H1 (cell line): ENCODE data around the gene PER2. TPM values are rescaled to one million over a fixed set of nuclear protein-coding genes. Genes with fewer than 3 reads are reported as not detected.

Source experiments
- CTCF ChIA-PET: fragments of 300-600 bp; sonication (Branson Sonifier 250); formaldehyde crosslinking; loops from one replicate; lab custom pipeline; 2021; ENCODE audit not compliant: partially characterized antibody; lab: Charles Lee
- POLR2A ChIA-PET: fragments of 300-600 bp; sonication (Branson Sonifier 250); formaldehyde crosslinking; loops from one replicate; lab custom pipeline; 2021; ENCODE audit warnings: inconsistent platforms; ENCODE audit not compliant: partially characterized antibody; lab: Charles Lee
- DNase-seq, 2 experiments: peaks; one replicate each; pipeline versions ENCODE4 v3.0.0 to v3.0.0-alpha.2; 2010 to 2022; ENCODE audit warnings: low spot score in 2 of 2, low read depth in 1 of 2, mixed read lengths in 1 of 2
- FAIRE-seq: peaks from 2 replicates; lab custom pipeline; 2011; peaks lifted over from hg19 to GRCh38; lab: Jason Lieb, UNC
- H2AFZ ChIP-seq: 2 replicates; pipeline ENCODE4 v1.8.1; 2012; ENCODE audit warnings: low read length, inconsistent platforms
- H2AK5ac ChIP-seq: 2 replicates; pipeline ENCODE4 v1.6.1; 2013; ENCODE audit warnings: low read depth, low read length
- H2BK120ac ChIP-seq: replicated peaks from 2 replicates; pipeline ENCODE3; 2013; ENCODE audit warnings: low read depth, low read length, inconsistent platforms
- H2BK12ac ChIP-seq: 2 replicates; pipeline ENCODE4 v1.6.1; 2013; ENCODE audit warnings: low read depth, low read length
- H2BK15ac ChIP-seq: 2 replicates; pipeline ENCODE4 v1.6.1; 2013; ENCODE audit warnings: low read length
- H2BK20ac ChIP-seq: 2 replicates; pipeline ENCODE4 v1.6.1; 2013; ENCODE audit warnings: low read length
- H2BK5ac ChIP-seq: 2 replicates; pipeline ENCODE4 v1.6.1; 2013; ENCODE audit warnings: low read depth, low read length
- H3K14ac ChIP-seq: 2 replicates; pipeline ENCODE4 v1.6.1; 2013; ENCODE audit warnings: inconsistent platforms; ENCODE audit not compliant: insufficient read length
- H3K18ac ChIP-seq: 2 replicates; pipeline ENCODE4 v1.6.1; 2013; ENCODE audit warnings: low read length; ENCODE audit errors: extremely low read depth
- H3K23ac ChIP-seq: 2 replicates; pipeline ENCODE4 v1.6.1; 2013; ENCODE audit warnings: inconsistent platforms; ENCODE audit not compliant: insufficient read length
- H3K23me2 ChIP-seq: 2 replicates; pipeline ENCODE4 v1.6.1; 2013; ENCODE audit warnings: low read depth, low read length
- H3K27ac ChIP-seq: 2 replicates; pipeline ENCODE4 v1.6.1; 2011; ENCODE audit warnings: low read depth, low read length, inconsistent platforms
- H3K27me3 ChIP-seq, 4 experiments: replicated peaks in 1 of 4; 1 replicate in 1 of 4; 2 replicates in 3 of 4; pipeline versions ENCODE4 v1.6.1 to v1.8.1; 2011 to 2013; ENCODE audit warnings: low read length in 3 of 4, mild to moderate bottlenecking in 3 of 4, inconsistent platforms in 2 of 4, mixed read lengths in 2 of 4, moderate library complexity in 1 of 4; ENCODE audit not compliant: control insufficient read depth in 3 of 4, insufficient read depth in 3 of 4; ENCODE audit errors: extremely low read depth in 1 of 4
- H3K36me3 ChIP-seq, 4 experiments: 2 replicates each; pipeline versions ENCODE4 v1.6.1 to v1.8.1; 2011 to 2013; ENCODE audit warnings: mild to moderate bottlenecking in 4 of 4, low read length in 3 of 4, moderate library complexity in 2 of 4, control low read depth in 1 of 4, inconsistent platforms in 1 of 4; ENCODE audit not compliant: insufficient read depth in 4 of 4, control insufficient read depth in 2 of 4
- H3K4ac ChIP-seq: replicated peaks from 2 replicates; pipeline ENCODE3; 2013; ENCODE audit warnings: low read length, low read depth, mixed read lengths, inconsistent platforms; ENCODE audit not compliant: insufficient read length
- H3K4me1 ChIP-seq, 4 experiments: replicated peaks in 1 of 4; 1 replicate in 1 of 4; 2 replicates in 3 of 4; pipeline versions ENCODE4 v1.6.1 to v1.8.1; 2011 to 2013; ENCODE audit warnings: low read length in 3 of 4, inconsistent platforms in 2 of 4, mixed read lengths in 1 of 4; ENCODE audit not compliant: insufficient read depth in 4 of 4, control insufficient read depth in 3 of 4
- H3K4me2 ChIP-seq, 2 experiments: 2 replicates each; pipeline versions ENCODE4 v1.6.1 to v1.8.1; 2011 to 2013; ENCODE audit warnings: low read depth in 2 of 2, low read length in 2 of 2, control low read depth in 1 of 2, inconsistent platforms in 1 of 2, mild to moderate bottlenecking in 1 of 2; ENCODE audit not compliant: insufficient read depth in 1 of 2
- H3K4me3 ChIP-seq, 4 experiments: fragments of 200-600, 300-600 bp in 1 of 4; sonication (generic), shearing (Covaris generic), sonication (Bioruptor Twin) in 1 of 4; 2 replicates each; pipeline versions ENCODE4 v1.5.1 to v1.8.1; 2011 to 2016; ENCODE audit warnings: low read length in 4 of 4, low read depth in 3 of 4, control low read depth in 2 of 4, inconsistent platforms in 2 of 4, mild to moderate bottlenecking in 2 of 4, mixed read lengths in 1 of 4, moderate library complexity in 1 of 4; ENCODE audit not compliant: insufficient read depth in 2 of 4; ENCODE audit errors: extremely low read depth in 1 of 4
- H3K56ac ChIP-seq: replicated peaks from 2 replicates; pipeline ENCODE3; 2013; ENCODE audit warnings: low read depth, mild to moderate bottlenecking, mixed read lengths, low read length, inconsistent platforms; ENCODE audit not compliant: insufficient read length
- H3K79me1 ChIP-seq: 2 replicates; pipeline ENCODE4 v1.6.1; 2013; ENCODE audit warnings: low read depth, low read length, control low read depth
- H3K79me2 ChIP-seq, 2 experiments: 2 replicates each; pipeline versions ENCODE4 v1.6.1 to v1.8.1; 2012 to 2013; ENCODE audit warnings: low read length in 2 of 2, mild to moderate bottlenecking in 2 of 2, inconsistent platforms in 1 of 2; ENCODE audit not compliant: insufficient read depth in 2 of 2, control insufficient read depth in 1 of 2
- H3K9ac ChIP-seq, 4 experiments: replicated peaks in 1 of 4; 1 replicate in 1 of 4; 2 replicates in 3 of 4; pipeline versions ENCODE4 v1.6.1 to v1.8.1; 2011 to 2013; ENCODE audit warnings: low read depth in 3 of 4, low read length in 3 of 4, control low read depth in 2 of 4, mild to moderate bottlenecking in 2 of 4, moderate library complexity in 2 of 4, inconsistent platforms in 1 of 4; ENCODE audit errors: extremely low read depth in 1 of 4
- H3K9me3 ChIP-seq, 2 experiments: 2 replicates each; pipeline versions ENCODE4 v1.6.1 to v1.8.1; 2012 to 2013; ENCODE audit warnings: mild to moderate bottlenecking in 2 of 2, moderate library complexity in 2 of 2, control low read depth in 1 of 2, inconsistent platforms in 1 of 2, low read depth in 1 of 2, low read length in 1 of 2, mixed read lengths in 1 of 2; ENCODE audit not compliant: insufficient read depth in 2 of 2
- H4K20me1 ChIP-seq, 2 experiments: replicated peaks in 1 of 2; 2 replicates each; pipeline versions ENCODE3 to v1.8.1; 2011 to 2013; ENCODE audit warnings: inconsistent platforms in 2 of 2, low read length in 2 of 2, mild to moderate bottlenecking in 1 of 2; ENCODE audit not compliant: insufficient read depth in 2 of 2, control insufficient read depth in 1 of 2
- H4K5ac ChIP-seq: 2 replicates; pipeline ENCODE4 v1.6.1; 2013; ENCODE audit warnings: low read length, low read depth, mixed read lengths, inconsistent platforms; ENCODE audit not compliant: insufficient read length
- H4K8ac ChIP-seq: 2 replicates; pipeline ENCODE4 v1.8.0; 2013; ENCODE audit warnings: mild to moderate bottlenecking, moderate library complexity, low read length, inconsistent platforms; ENCODE audit not compliant: insufficient read depth; ENCODE audit errors: extremely low read depth
- H4K91ac ChIP-seq: replicated peaks from 2 replicates; pipeline ENCODE3; 2013; ENCODE audit warnings: low read length, mixed read lengths, inconsistent platforms; ENCODE audit not compliant: insufficient read length
- CBX8 ChIP-seq: fragments of 300-800, 300-1000 bp; sonication (generic); IDR thresholded peaks from 2 replicates; pipeline ENCODE4 v1.7.1; 2016; ENCODE audit warnings: low read depth, low read length, borderline replicate concordance
- GABPA ChIP-seq: IDR thresholded peaks from 2 replicates; pipeline ENCODE4 v1.6.1; 2011; ENCODE audit warnings: mild to moderate bottlenecking, low read length, moderate library complexity, borderline replicate concordance; ENCODE audit not compliant: insufficient read depth
- HDAC2 ChIP-seq, 2 experiments: fragments of 300-600 bp in 1 of 2; sonication (generic) in 1 of 2; IDR thresholded peaks; 2 replicates each; pipeline ENCODE4 v1.6.1; 2011 to 2012; ENCODE audit warnings: low read depth in 2 of 2, low read length in 2 of 2, mild to moderate bottlenecking in 2 of 2, moderate library complexity in 2 of 2, borderline replicate concordance in 1 of 2, inconsistent platforms in 1 of 2
- KDM4A ChIP-seq: IDR thresholded peaks from one replicate; pipeline ENCODE4 v1.7.1; 2012; ENCODE audit warnings: low read depth, mild to moderate bottlenecking, moderate library complexity, low read length, inconsistent platforms; ENCODE audit not compliant: severe bottlenecking
- NANOG ChIP-seq: IDR thresholded peaks from 2 replicates; pipeline ENCODE4 v1.6.1; 2011; ENCODE audit warnings: low read length, low read depth, mild to moderate bottlenecking, inconsistent platforms; ENCODE audit not compliant: insufficient read depth, poor library complexity, severe bottlenecking
- NRF1 ChIP-seq: IDR thresholded peaks from 2 replicates; pipeline ENCODE4 v1.6.1; 2011; ENCODE audit warnings: mild to moderate bottlenecking, low read depth, low read length, improper control_type of control experiment
- POLR2AphosphoS5 ChIP-seq: IDR thresholded peaks from 2 replicates; pipeline ENCODE4 v1.6.1; 2011; ENCODE audit warnings: low read depth, low read length
- RBBP5 ChIP-seq: IDR thresholded peaks from 2 replicates; pipeline ENCODE4 v1.7.1; 2012; ENCODE audit warnings: low read depth, mild to moderate bottlenecking, inconsistent platforms, low read length, moderate library complexity, borderline replicate concordance
- TAF7 ChIP-seq: optimal IDR thresholded peaks from 2 replicates; pipeline ENCODE3; 2011; ENCODE audit warnings: low read depth, mild to moderate bottlenecking, inconsistent platforms, low read length, moderate library complexity, borderline replicate concordance
- ZNF274 ChIP-seq: IDR thresholded peaks from 2 replicates; pipeline ENCODE4 v1.7.0; 2012; ENCODE audit warnings: low read length, borderline replicate concordance; ENCODE audit errors: extremely low read depth
- WGBS, 2 experiments: shearing (Covaris generic) in 1 of 2; methylation state at CpG; one replicate each; pipeline versions ENCODE4 v1.1.6 to v1.1.7; 2013 to 2015; ENCODE audit warnings: low lambda C conversion rate in 2 of 2, mixed read lengths in 2 of 2, inconsistent platforms in 1 of 2, low coverage in 1 of 2, missing lambda C conversion rate in 1 of 2; ENCODE audit not compliant: insufficient replicate concordance in 2 of 2, insufficient coverage in 1 of 2, insufficient read length in 1 of 2; ENCODE audit errors: extremely low coverage in 1 of 2, missing lambda C conversion rate in 1 of 2; 5-methylcytosine and 5-hydroxymethylcytosine counted together
- polyA plus RNA-seq, 7 experiments: library from polyadenylated mRNA; depleted of rRNA in 3 of 7; stranded (reverse) in 5 of 7; unstranded in 2 of 7; fragments of >200 nt in 5 of 7; fragments of 200-250 nt in 2 of 7; gene quantifications; 1 replicate in 5 of 7; 2 replicates in 1 of 7; 4 replicates in 1 of 7; pipeline versions ENCODE4 v1.2.1 to v1.2.3, GENCODE V29; 2011 to 2013; ENCODE audit warnings: missing spikeins in 2 of 7, mixed read lengths in 2 of 7
- total RNA-seq: library from RNA; stranded (reverse); fragmentation: NEBNext Ultra II Directional; extraction: Animal tissue kit (Norgen Biotek cat#: 25700); gene quantifications from 2 replicates; pipeline ENCODE4 v1.2.1, GENCODE V29; 2021

Gene PER2
- total and polyA plus RNA-seq, 2 of the 8 experiments (the other 6 are each of a cell fraction or from before 2014, with no cell fraction given), result 0.91 to 5.5 TPM

GRCh38 chr2:238320648-238321281, 32.4 kb upstream of the PER2 start:
- ChIA-PET POLR2A (interaction anchor here (0.6 to 1.2 kb wide), 2 partner anchors 13 to 36 kb away, joined by 3 read pairs; no protein-coding TSS in a partner anchor), CTCF (interaction anchor here (1.3 to 2.8 kb wide), 2 partner anchors 16 to 48 kb away, joined by 4 to 11 read pairs; no protein-coding TSS in a partner anchor)
- H4K5ac ChIP-seq, result no peak overlapping the region
- no peak overlapping the region for H2AK5ac ChIP-seq
- H2BK5ac ChIP-seq, result no peak overlapping the region
- no peaks in the 10 kb centered on the region; the same call in 1 of the 2 replicates for H3K79me1 ChIP-seq
- peaks cover 5% of the 10 kb centered on the region for H3K23me2 ChIP-seq
- 7% methylated on average over 3 of the region's 65 CpGs; no CpG with 5 or more reads in 1 of the 2 experiments for WGBS, 2 experiments
- H3K14ac ChIP-seq, result no peak overlapping the region
- no peak overlapping the region for H3K23ac ChIP-seq
- no peak overlapping the region for H3K4ac ChIP-seq
- no peak overlapping the region for H4K91ac ChIP-seq
- H3K18ac ChIP-seq, result no peak overlapping the region; the same call in 1 of the 2 replicates
- DNase-seq (peak in 1 of 2 experiments; percentile 64), FAIRE-seq (no peak)
- no peak overlapping the region; the same call in 1 of the 2 replicates for H4K8ac ChIP-seq
- 0 out of 4 replicates have a peak, but pooled peaks cover 0 to 4% of the 10 kb centered on the region in 2 experiments for H3K79me2 ChIP-seq
- H3K4me3 ChIP-seq, result peak overlapping the region; percentile 65 to 91 (median 66)
- H3K36me3 ChIP-seq, result peaks cover 0 to 4% (median 0%) of the 10 kb centered on the region in 4 experiments; a peak in 1 of 8 replicates
- no peak overlapping the region for H2BK12ac ChIP-seq
- H3K9me3 ChIP-seq, result no peaks in the 10 kb centered on the region
- peaks cover 0 to 10% (median 0%) of the 10 kb centered on the region in 4 experiments; a peak in 2 of 7 replicates for H3K4me1 ChIP-seq
- H2BK120ac ChIP-seq, result no peak overlapping the region
- H3K27ac ChIP-seq, result no peak overlapping the region
- peak overlapping the region in 2 of 4 experiments; percentile 80 to 82; a peak in 3 of 7 replicates for H3K9ac ChIP-seq
- peaks cover 0 to 7% of the 10 kb centered on the region in 2 experiments for H4K20me1 ChIP-seq
- no peak overlapping the region for H3K56ac ChIP-seq
- H2BK20ac ChIP-seq, result no peak overlapping the region
- H2BK15ac ChIP-seq, result no peak overlapping the region
- H3K4me2 ChIP-seq, result peak overlapping the region; percentile 89 to 99
- H3K27me3 ChIP-seq, result no peaks in the 10 kb centered on the region; a peak in 1 of 7 replicates
- H2AFZ ChIP-seq, result peak overlapping the region; percentile 41; the same call in 1 of the 2 replicates
- 0 out of 2 replicates have a peak, but pooled peaks have one; percentile 51 for TF ChIP-seq RBBP5
- peak; percentile 37 for TF ChIP-seq KDM4A
- TF ChIP-seq HDAC2 (IDR thresholded peaks at IDR 0.05; ENCODE audit: borderline replicate concordance in 1 of 2, low read depth in 2 of 2, low read length in 2 of 2), result no peak
- no peak for TF ChIP-seq TAF7
- TF ChIP-seq CBX8, result no peak
- no peak for TF ChIP-seq GABPA
- no peak for TF ChIP-seq POLR2AphosphoS5
- TF ChIP-seq NANOG, result no peak
- no peak for TF ChIP-seq ZNF274
- TF ChIP-seq NRF1, result no peak
